ENCODE data around the gene DYNC1I1.

GRCh38 chr7:95871075-95871848, 98.9 kb downstream of the DYNC1I1 start:
- peak; percentile 31 to 50 (median 43) for TF ChIP-seq CTCF (IDR thresholded peaks at IDR 0.05)
- TF ChIP-seq POLR2A (IDR thresholded peaks at IDR 0.05): no peak
